AG09319 (cell line): ENCODE data around the gene FRMPD4.

ENCODE experiments used
- DNase-seq: peaks from one replicate; pipeline ENCODE4 v3.0.0-alpha.2; 2010; ENCODE audit warnings: low read depth; ENCODE audit errors: extremely low read depth
- CTCF ChIP-seq: IDR thresholded peaks from 2 replicates; pipeline ENCODE4 v1.5.1; 2011; ENCODE audit warnings: low read depth, mild to moderate bottlenecking, inconsistent platforms, low read length, moderate library complexity

The FRMPD4 gene

GRCh38 chrX:12686331-12686730 is 548.1 kb downstream of the FRMPD4 start:
- DNase-seq: no peak
- TF ChIP-seq CTCF: no peak

- DNase-seq: no peak
- no peak for TF ChIP-seq CTCF
Observed at GRCh38 chrX:12690646-12691045, 552.4 kb downstream of the FRMPD4 start.

GRCh38 chrX:12693754-12694153 is 555.5 kb downstream of the FRMPD4 start:
- no peak for TF ChIP-seq CTCF
- no peak for DNase-seq

GRCh38 chrX:12700745-12701144 is 562.5 kb downstream of the FRMPD4 start:
- no peak for TF ChIP-seq CTCF
- DNase-seq: no peak

- TF ChIP-seq CTCF: peak; percentile 54
- DNase-seq: peak; percentile 4
Observed at GRCh38 chrX:12701628-12702027, 563.4 kb downstream of the FRMPD4 start.

- peak; percentile 25 for TF ChIP-seq CTCF
- no peak for DNase-seq
Observed at GRCh38 chrX:12702509-12703091, 564.3 kb downstream of the FRMPD4 start.

GRCh38 chrX:12704706-12705105 is 566.4 kb downstream of the FRMPD4 start:
- TF ChIP-seq CTCF: no peak
- no peak for DNase-seq
